Osteoblast (primary cell): ENCODE results near the gene NHSL2. TPM values are rescaled to one million over a fixed set of nuclear protein-coding genes. Genes with fewer than 3 reads are reported as not detected.
A peak's percentile ranks its signal among the peaks of the same experiment; 100 is the strongest.

Source experiments
- DNase-seq: peaks from one replicate; pipeline ENCODE4 v3.0.0; 2011; ENCODE audit warnings: low spot score, mixed read lengths; ENCODE audit not compliant: insufficient read length; ENCODE audit errors: missing footprints
- H2AFZ ChIP-seq: 2 replicates; pipeline ENCODE4 v1.6.0; 2011; ENCODE audit warnings: mild to moderate bottlenecking, low read length
- H3K27ac ChIP-seq: 2 replicates; pipeline ENCODE4 v1.5.1; 2011; ENCODE audit warnings: mild to moderate bottlenecking, low read depth, low read length, moderate library complexity
- H3K27me3 ChIP-seq: 2 replicates; pipeline ENCODE4 v1.6.0; 2012; ENCODE audit warnings: mild to moderate bottlenecking, control low read depth, inconsistent platforms, low read length, moderate library complexity; ENCODE audit not compliant: insufficient read depth
- H3K36me3 ChIP-seq: 2 replicates; pipeline ENCODE4 v1.5.1; 2011; ENCODE audit warnings: mild to moderate bottlenecking, low read length, control low read depth, moderate library complexity; ENCODE audit not compliant: insufficient read depth
- H3K4me1 ChIP-seq: 2 replicates; pipeline ENCODE4 v1.5.1; 2011; ENCODE audit warnings: mild to moderate bottlenecking, low read length, control low read depth, moderate library complexity; ENCODE audit not compliant: insufficient read depth
- H3K4me2 ChIP-seq: 2 replicates; pipeline ENCODE4 v1.6.0; 2011; ENCODE audit warnings: mild to moderate bottlenecking, low read length; ENCODE audit not compliant: insufficient read depth
- H3K4me3 ChIP-seq: fragments of 200-600 bp; sonication (generic); 3 replicates; pipeline ENCODE4 v1.5.1; 2012; ENCODE audit warnings: mild to moderate bottlenecking, low read length, inconsistent platforms; ENCODE audit not compliant: insufficient read depth
- H3K79me2 ChIP-seq: 2 replicates; pipeline ENCODE4 v1.6.0; 2012; ENCODE audit warnings: mild to moderate bottlenecking, low read length, control low read depth, inconsistent platforms; ENCODE audit not compliant: insufficient read depth
- H3K9me3 ChIP-seq: 2 replicates; pipeline ENCODE4 v1.5.1; 2011; ENCODE audit warnings: low read depth, low read length, control low read depth
- H4K20me1 ChIP-seq: 2 replicates; pipeline ENCODE4 v1.6.0; 2012; ENCODE audit warnings: mild to moderate bottlenecking, low read length, control low read depth; ENCODE audit not compliant: insufficient read depth
- total RNA-seq: library from RNA; depleted of rRNA; stranded (reverse); fragments of >200 nt; gene quantifications from 2 replicates; pipeline ENCODE4 v1.2.3, GENCODE V29; 2012
- TF ChIP-seq, protein P1 (sequence below): IDR thresholded peaks from 2 replicates; pipeline ENCODE4 v1.5.1; 2011; ENCODE audit warnings: mild to moderate bottlenecking, low read depth, low read length, moderate library complexity; ENCODE audit errors: extremely low read depth

NHSL2 gene
- total RNA-seq, 1 donor: 1.1 TPM

- Histone ChIP-seq H3K4me3 (no peak overlapping the region), H3K27ac (no peak overlapping the region), H4K20me1 (no peaks in the 10 kb centered on the region), H3K9me3 (no peaks in the 10 kb centered on the region), H3K79me2 (no peaks in the 10 kb centered on the region), H3K4me1 (peaks cover 11% of the 10 kb centered on the region), H3K36me3 (no peaks in the 10 kb centered on the region), H2AFZ (no peak overlapping the region), H3K27me3 (peaks cover 19% of the 10 kb centered on the region), H3K4me2 (no peak overlapping the region)
- TF ChIP-seq, protein P1, sequence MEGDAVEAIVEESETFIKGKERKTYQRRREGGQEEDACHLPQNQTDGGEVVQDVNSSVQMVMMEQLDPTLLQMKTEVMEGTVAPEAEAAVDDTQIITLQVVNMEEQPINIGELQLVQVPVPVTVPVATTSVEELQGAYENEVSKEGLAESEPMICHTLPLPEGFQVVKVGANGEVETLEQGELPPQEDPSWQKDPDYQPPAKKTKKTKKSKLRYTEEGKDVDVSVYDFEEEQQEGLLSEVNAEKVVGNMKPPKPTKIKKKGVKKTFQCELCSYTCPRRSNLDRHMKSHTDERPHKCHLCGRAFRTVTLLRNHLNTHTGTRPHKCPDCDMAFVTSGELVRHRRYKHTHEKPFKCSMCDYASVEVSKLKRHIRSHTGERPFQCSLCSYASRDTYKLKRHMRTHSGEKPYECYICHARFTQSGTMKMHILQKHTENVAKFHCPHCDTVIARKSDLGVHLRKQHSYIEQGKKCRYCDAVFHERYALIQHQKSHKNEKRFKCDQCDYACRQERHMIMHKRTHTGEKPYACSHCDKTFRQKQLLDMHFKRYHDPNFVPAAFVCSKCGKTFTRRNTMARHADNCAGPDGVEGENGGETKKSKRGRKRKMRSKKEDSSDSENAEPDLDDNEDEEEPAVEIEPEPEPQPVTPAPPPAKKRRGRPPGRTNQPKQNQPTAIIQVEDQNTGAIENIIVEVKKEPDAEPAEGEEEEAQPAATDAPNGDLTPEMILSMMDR: no peak
- no peak for DNase-seq
These were observed 110.1 kb downstream of the NHSL2 start for GRCh38 chrX:72020788-72021187.

DNA sequence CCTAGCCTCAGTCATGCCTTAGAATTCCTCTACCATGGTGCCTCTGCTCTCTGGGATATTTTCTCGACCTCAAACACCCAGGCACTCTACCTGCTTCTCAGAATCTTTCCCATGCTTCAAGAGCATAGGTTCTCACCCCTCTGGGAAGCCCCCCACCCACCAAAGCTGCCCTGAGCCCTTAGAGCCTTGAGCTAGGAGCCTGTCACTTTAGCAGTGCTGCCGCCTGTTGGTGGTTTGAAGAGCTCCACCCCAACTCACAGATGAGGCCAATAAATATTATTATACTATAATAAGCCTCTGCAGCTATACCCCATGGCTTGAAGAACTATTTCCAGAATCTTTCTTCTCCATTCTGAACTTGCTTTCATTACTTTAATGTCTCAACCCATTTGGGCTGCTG is 111.3 kb downstream of the NHSL2 start:
- no peaks in the 10 kb centered on the region for H3K79me2 ChIP-seq
- H3K9me3 ChIP-seq: no peaks in the 10 kb centered on the region
- no peak overlapping the region for H2AFZ ChIP-seq
- DNase-seq: no peak
- peaks cover 16% of the 10 kb centered on the region for H3K27me3 ChIP-seq
- no peak overlapping the region for H3K4me3 ChIP-seq
- H3K36me3 ChIP-seq: no peaks in the 10 kb centered on the region
- H4K20me1 ChIP-seq: no peaks in the 10 kb centered on the region
- H3K27ac ChIP-seq: no peak overlapping the region
- TF ChIP-seq, protein P1: peak; percentile 66
- H3K4me2 ChIP-seq: no peak overlapping the region
- H3K4me1 ChIP-seq: peaks cover 15% of the 10 kb centered on the region

DNA sequence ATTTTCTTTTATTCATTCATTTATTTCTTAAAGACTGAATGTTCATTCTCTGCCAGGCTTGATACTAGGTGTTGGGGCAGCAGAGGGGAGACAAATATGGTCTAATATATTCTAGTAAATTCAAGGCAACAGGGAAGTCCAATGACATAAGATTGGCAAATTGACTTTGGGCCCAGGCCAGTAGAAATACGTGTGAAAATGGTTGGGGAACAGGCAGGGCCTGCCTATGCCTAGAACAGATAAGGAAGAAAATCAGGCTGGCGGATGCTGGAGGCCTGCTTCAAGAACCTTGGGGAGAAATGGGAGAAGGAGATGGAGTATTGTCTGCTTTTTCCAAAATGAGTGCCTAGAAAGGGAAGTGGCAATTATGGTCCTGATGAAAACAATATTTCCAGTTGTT is 112.4 kb downstream of the NHSL2 start:
- no peak overlapping the region for H3K4me3 ChIP-seq
- no peak overlapping the region for H3K4me2 ChIP-seq
- peaks cover 16% of the 10 kb centered on the region for H3K27me3 ChIP-seq
- no peaks in the 10 kb centered on the region for H3K79me2 ChIP-seq
- no peak overlapping the region for H3K27ac ChIP-seq
- H3K36me3 ChIP-seq: no peaks in the 10 kb centered on the region
- TF ChIP-seq, protein P1: no peak
- no peak overlapping the region for H2AFZ ChIP-seq
- H4K20me1 ChIP-seq: no peaks in the 10 kb centered on the region
- H3K4me1 ChIP-seq: peaks cover 17% of the 10 kb centered on the region
- no peaks in the 10 kb centered on the region for H3K9me3 ChIP-seq
- DNase-seq: no peak

- Histone ChIP-seq H3K27me3 (peaks cover 23% of the 10 kb centered on the region), H3K4me1 (peaks cover 26% of the 10 kb centered on the region), H3K9me3 (no peaks in the 10 kb centered on the region), H4K20me1 (peaks cover 1% of the 10 kb centered on the region), H3K36me3 (no peaks in the 10 kb centered on the region), H3K79me2 (no peaks in the 10 kb centered on the region), H3K27ac (no peak overlapping the region), H3K4me2 (no peak overlapping the region), H3K4me3 (no peak overlapping the region), H2AFZ (no peak overlapping the region)
- no peak for DNase-seq
- TF ChIP-seq, protein P1: no peak
These were observed 114.7 kb downstream of the NHSL2 start for GRCh38 chrX:72025236-72025770.
